H1 (cell line): ENCODE results near the gene DPH1. TPM values are rescaled to one million over a fixed set of nuclear protein-coding genes. Genes with fewer than 3 reads are reported as not detected.
A peak's percentile ranks its signal among the peaks of the same experiment; 100 is the strongest.

Source experiments
- CTCF ChIA-PET: fragments of 300-600 bp; sonication (Branson Sonifier 250); formaldehyde crosslinking; loops from one replicate; lab custom pipeline; 2021; ENCODE audit not compliant: partially characterized antibody; lab: Charles Lee
- POLR2A ChIA-PET: fragments of 300-600 bp; sonication (Branson Sonifier 250); formaldehyde crosslinking; loops from one replicate; lab custom pipeline; 2021; ENCODE audit warnings: inconsistent platforms; ENCODE audit not compliant: partially characterized antibody; lab: Charles Lee
- DNase-seq, 2 experiments: peaks; one replicate each; pipeline versions ENCODE4 v3.0.0 to v3.0.0-alpha.2; 2010 to 2022; ENCODE audit warnings: low spot score in 2 of 2, low read depth in 1 of 2, mixed read lengths in 1 of 2
- FAIRE-seq: peaks from 2 replicates; lab custom pipeline; 2011; peaks lifted over from hg19 to GRCh38; lab: Jason Lieb, UNC
- H2AFZ ChIP-seq: 2 replicates; pipeline ENCODE4 v1.8.1; 2012; ENCODE audit warnings: low read length, inconsistent platforms
- H2AK5ac ChIP-seq: 2 replicates; pipeline ENCODE4 v1.6.1; 2013; ENCODE audit warnings: low read depth, low read length
- H2BK120ac ChIP-seq: replicated peaks from 2 replicates; pipeline ENCODE3; 2013; ENCODE audit warnings: low read depth, low read length, inconsistent platforms
- H2BK12ac ChIP-seq: 2 replicates; pipeline ENCODE4 v1.6.1; 2013; ENCODE audit warnings: low read depth, low read length
- H2BK15ac ChIP-seq: 2 replicates; pipeline ENCODE4 v1.6.1; 2013; ENCODE audit warnings: low read length
- H2BK20ac ChIP-seq: 2 replicates; pipeline ENCODE4 v1.6.1; 2013; ENCODE audit warnings: low read length
- H2BK5ac ChIP-seq: 2 replicates; pipeline ENCODE4 v1.6.1; 2013; ENCODE audit warnings: low read depth, low read length
- H3K14ac ChIP-seq: 2 replicates; pipeline ENCODE4 v1.6.1; 2013; ENCODE audit warnings: inconsistent platforms; ENCODE audit not compliant: insufficient read length
- H3K18ac ChIP-seq: 2 replicates; pipeline ENCODE4 v1.6.1; 2013; ENCODE audit warnings: low read length; ENCODE audit errors: extremely low read depth
- H3K23ac ChIP-seq: 2 replicates; pipeline ENCODE4 v1.6.1; 2013; ENCODE audit warnings: inconsistent platforms; ENCODE audit not compliant: insufficient read length
- H3K23me2 ChIP-seq: 2 replicates; pipeline ENCODE4 v1.6.1; 2013; ENCODE audit warnings: low read depth, low read length
- H3K27ac ChIP-seq: 2 replicates; pipeline ENCODE4 v1.6.1; 2011; ENCODE audit warnings: low read depth, low read length, inconsistent platforms
- H3K27me3 ChIP-seq, 4 experiments: replicated peaks in 1 of 4; 1 replicate in 1 of 4; 2 replicates in 3 of 4; pipeline versions ENCODE4 v1.6.1 to v1.8.1; 2011 to 2013; ENCODE audit warnings: low read length in 3 of 4, mild to moderate bottlenecking in 3 of 4, inconsistent platforms in 2 of 4, mixed read lengths in 2 of 4, moderate library complexity in 1 of 4; ENCODE audit not compliant: control insufficient read depth in 3 of 4, insufficient read depth in 3 of 4; ENCODE audit errors: extremely low read depth in 1 of 4
- H3K36me3 ChIP-seq, 4 experiments: 2 replicates each; pipeline versions ENCODE4 v1.6.1 to v1.8.1; 2011 to 2013; ENCODE audit warnings: mild to moderate bottlenecking in 4 of 4, low read length in 3 of 4, moderate library complexity in 2 of 4, control low read depth in 1 of 4, inconsistent platforms in 1 of 4; ENCODE audit not compliant: insufficient read depth in 4 of 4, control insufficient read depth in 2 of 4
- H3K4ac ChIP-seq: replicated peaks from 2 replicates; pipeline ENCODE3; 2013; ENCODE audit warnings: low read length, low read depth, mixed read lengths, inconsistent platforms; ENCODE audit not compliant: insufficient read length
- H3K4me1 ChIP-seq, 4 experiments: replicated peaks in 1 of 4; 1 replicate in 1 of 4; 2 replicates in 3 of 4; pipeline versions ENCODE4 v1.6.1 to v1.8.1; 2011 to 2013; ENCODE audit warnings: low read length in 3 of 4, inconsistent platforms in 2 of 4, mixed read lengths in 1 of 4; ENCODE audit not compliant: insufficient read depth in 4 of 4, control insufficient read depth in 3 of 4
- H3K4me2 ChIP-seq, 2 experiments: 2 replicates each; pipeline versions ENCODE4 v1.6.1 to v1.8.1; 2011 to 2013; ENCODE audit warnings: low read depth in 2 of 2, low read length in 2 of 2, control low read depth in 1 of 2, inconsistent platforms in 1 of 2, mild to moderate bottlenecking in 1 of 2; ENCODE audit not compliant: insufficient read depth in 1 of 2
- H3K4me3 ChIP-seq, 4 experiments: fragments of 200-600, 300-600 bp in 1 of 4; sonication (generic), shearing (Covaris generic), sonication (Bioruptor Twin) in 1 of 4; 2 replicates each; pipeline versions ENCODE4 v1.5.1 to v1.8.1; 2011 to 2016; ENCODE audit warnings: low read length in 4 of 4, low read depth in 3 of 4, control low read depth in 2 of 4, inconsistent platforms in 2 of 4, mild to moderate bottlenecking in 2 of 4, mixed read lengths in 1 of 4, moderate library complexity in 1 of 4; ENCODE audit not compliant: insufficient read depth in 2 of 4; ENCODE audit errors: extremely low read depth in 1 of 4
- H3K56ac ChIP-seq: replicated peaks from 2 replicates; pipeline ENCODE3; 2013; ENCODE audit warnings: low read depth, mild to moderate bottlenecking, mixed read lengths, low read length, inconsistent platforms; ENCODE audit not compliant: insufficient read length
- H3K79me1 ChIP-seq: 2 replicates; pipeline ENCODE4 v1.6.1; 2013; ENCODE audit warnings: low read depth, low read length, control low read depth
- H3K79me2 ChIP-seq, 2 experiments: 2 replicates each; pipeline versions ENCODE4 v1.6.1 to v1.8.1; 2012 to 2013; ENCODE audit warnings: low read length in 2 of 2, mild to moderate bottlenecking in 2 of 2, inconsistent platforms in 1 of 2; ENCODE audit not compliant: insufficient read depth in 2 of 2, control insufficient read depth in 1 of 2
- H3K9ac ChIP-seq, 4 experiments: replicated peaks in 1 of 4; 1 replicate in 1 of 4; 2 replicates in 3 of 4; pipeline versions ENCODE4 v1.6.1 to v1.8.1; 2011 to 2013; ENCODE audit warnings: low read depth in 3 of 4, low read length in 3 of 4, control low read depth in 2 of 4, mild to moderate bottlenecking in 2 of 4, moderate library complexity in 2 of 4, inconsistent platforms in 1 of 4; ENCODE audit errors: extremely low read depth in 1 of 4
- H3K9me3 ChIP-seq, 2 experiments: 2 replicates each; pipeline versions ENCODE4 v1.6.1 to v1.8.1; 2012 to 2013; ENCODE audit warnings: mild to moderate bottlenecking in 2 of 2, moderate library complexity in 2 of 2, control low read depth in 1 of 2, inconsistent platforms in 1 of 2, low read depth in 1 of 2, low read length in 1 of 2, mixed read lengths in 1 of 2; ENCODE audit not compliant: insufficient read depth in 2 of 2
- H4K20me1 ChIP-seq, 2 experiments: replicated peaks in 1 of 2; 2 replicates each; pipeline versions ENCODE3 to v1.8.1; 2011 to 2013; ENCODE audit warnings: inconsistent platforms in 2 of 2, low read length in 2 of 2, mild to moderate bottlenecking in 1 of 2; ENCODE audit not compliant: insufficient read depth in 2 of 2, control insufficient read depth in 1 of 2
- H4K5ac ChIP-seq: 2 replicates; pipeline ENCODE4 v1.6.1; 2013; ENCODE audit warnings: low read length, low read depth, mixed read lengths, inconsistent platforms; ENCODE audit not compliant: insufficient read length
- H4K8ac ChIP-seq: 2 replicates; pipeline ENCODE4 v1.8.0; 2013; ENCODE audit warnings: mild to moderate bottlenecking, moderate library complexity, low read length, inconsistent platforms; ENCODE audit not compliant: insufficient read depth; ENCODE audit errors: extremely low read depth
- H4K91ac ChIP-seq: replicated peaks from 2 replicates; pipeline ENCODE3; 2013; ENCODE audit warnings: low read length, mixed read lengths, inconsistent platforms; ENCODE audit not compliant: insufficient read length
- CEBPB ChIP-seq: IDR thresholded peaks from 2 replicates; pipeline ENCODE4 v1.6.1; 2012; ENCODE audit warnings: low read depth, low read length
- CTCF ChIP-seq, 3 experiments: IDR thresholded peaks; 1 replicate in 2 of 3; 2 replicates in 1 of 3; pipeline versions ENCODE4 v1.5.1 to v1.6.1; 2011; ENCODE audit warnings: low read length in 3 of 3, mild to moderate bottlenecking in 3 of 3, inconsistent platforms in 2 of 3, low read depth in 1 of 3, moderate library complexity in 1 of 3; ENCODE audit not compliant: insufficient read depth in 1 of 3; ENCODE audit errors: control extremely low read depth in 1 of 3
- RFX5 ChIP-seq: IDR thresholded peaks from 2 replicates; pipeline ENCODE4 v1.6.1; 2011; ENCODE audit warnings: low read depth, low read length, improper control_type of control experiment, borderline replicate concordance
- WGBS, 2 experiments: shearing (Covaris generic) in 1 of 2; methylation state at CpG; one replicate each; pipeline versions ENCODE4 v1.1.6 to v1.1.7; 2013 to 2015; ENCODE audit warnings: low lambda C conversion rate in 2 of 2, mixed read lengths in 2 of 2, inconsistent platforms in 1 of 2, low coverage in 1 of 2, missing lambda C conversion rate in 1 of 2; ENCODE audit not compliant: insufficient replicate concordance in 2 of 2, insufficient coverage in 1 of 2, insufficient read length in 1 of 2; ENCODE audit errors: extremely low coverage in 1 of 2, missing lambda C conversion rate in 1 of 2; 5-methylcytosine and 5-hydroxymethylcytosine counted together
- polyA plus RNA-seq, 7 experiments: library from polyadenylated mRNA; depleted of rRNA in 3 of 7; stranded (reverse) in 5 of 7; unstranded in 2 of 7; fragments of >200 nt in 5 of 7; fragments of 200-250 nt in 2 of 7; gene quantifications; 1 replicate in 5 of 7; 2 replicates in 1 of 7; 4 replicates in 1 of 7; pipeline versions ENCODE4 v1.2.1 to v1.2.3, GENCODE V29; 2011 to 2013; ENCODE audit warnings: missing spikeins in 2 of 7, mixed read lengths in 2 of 7
- total RNA-seq: library from RNA; stranded (reverse); fragmentation: NEBNext Ultra II Directional; extraction: Animal tissue kit (Norgen Biotek cat#: 25700); gene quantifications from 2 replicates; pipeline ENCODE4 v1.2.1, GENCODE V29; 2021

DPH1 gene
- total and polyA plus RNA-seq, 2 of the 8 experiments (the other 6 are each of a cell fraction or from before 2014, with no cell fraction given), result 24.9 to 30.0 TPM

- ChIA-PET POLR2A (no interaction called here), CTCF (interaction anchor here (1.0 to 3.9 kb wide), 13 partner anchors 9 to 146 kb away, joined by 3 to 21 read pairs (median 6); partner anchors contain the start of gene HIC1)
- Histone ChIP-seq H3K23ac (no peak overlapping the region), H4K8ac (no peak overlapping the region), H3K27me3 (no peaks in the 10 kb centered on the region), H3K9me3 (no peaks in the 10 kb centered on the region), H3K23me2 (no peaks in the 10 kb centered on the region), H2AFZ (no peak overlapping the region), H3K36me3 (peaks cover 0 to 5% (median 1%) of the 10 kb centered on the region in 4 experiments; a peak in 3 of 8 replicates), H4K20me1 (peaks cover 0 to 3% of the 10 kb centered on the region in 2 experiments), H3K79me1 (no peaks in the 10 kb centered on the region), H2BK20ac (no peak overlapping the region), H4K91ac (no peak overlapping the region), H4K5ac (no peak overlapping the region), H2BK12ac (no peak overlapping the region), H3K4me3 (no peak overlapping the region), H3K4me2 (no peak overlapping the region), H3K9ac (no peak overlapping the region), H3K4me1 (0 out of 7 replicates have a peak, but pooled peaks cover 0 to 3% (median 0%) of the 10 kb centered on the region in 4 experiments), H2BK15ac (no peak overlapping the region), H3K4ac (no peak overlapping the region), H3K56ac (no peak overlapping the region), H2BK5ac (peak overlapping the region; percentile 26; the same call in 1 of the 2 replicates), H3K27ac (no peak overlapping the region), H2AK5ac (no peak overlapping the region), H3K14ac (no peak overlapping the region), H3K79me2 (no peaks in the 10 kb centered on the region), H3K18ac (no peak overlapping the region), H2BK120ac (no peak overlapping the region)
- DNase-seq, result no peak
- TF ChIP-seq CTCF (IDR thresholded peaks at IDR 0.05; ENCODE audit: control extremely low read depth in 1 of 3, insufficient read depth in 1 of 3, low read depth in 1 of 3, low read length in 3 of 3) (no peak), RFX5 (no peak), CEBPB (no peak)
- WGBS, 2 experiments, result 86% methylated on average over 13 of the region's 13 CpGs; no CpG with 5 or more reads in 1 of the 2 experiments
- FAIRE-seq, result no peak
These were observed 55.1 kb downstream of the DPH1 start for GRCh38 chr17:2084766-2085647.
